GM10266 (cell line): ENCODE results near the gene MIER2.

Source experiments
- DNase-seq: peaks from one replicate; pipeline ENCODE4 v3.0.0; 2012; ENCODE audit errors: extremely low spot score
- TF ChIP-seq, protein P1 (sequence below): IDR thresholded peaks from 2 replicates; pipeline ENCODE4 v1.5.1; 2012; ENCODE audit warnings: mild to moderate bottlenecking, low read depth; ENCODE audit not compliant: control insufficient read depth, insufficient read depth; ENCODE audit errors: missing control alignments

MIER2 gene

DNA sequence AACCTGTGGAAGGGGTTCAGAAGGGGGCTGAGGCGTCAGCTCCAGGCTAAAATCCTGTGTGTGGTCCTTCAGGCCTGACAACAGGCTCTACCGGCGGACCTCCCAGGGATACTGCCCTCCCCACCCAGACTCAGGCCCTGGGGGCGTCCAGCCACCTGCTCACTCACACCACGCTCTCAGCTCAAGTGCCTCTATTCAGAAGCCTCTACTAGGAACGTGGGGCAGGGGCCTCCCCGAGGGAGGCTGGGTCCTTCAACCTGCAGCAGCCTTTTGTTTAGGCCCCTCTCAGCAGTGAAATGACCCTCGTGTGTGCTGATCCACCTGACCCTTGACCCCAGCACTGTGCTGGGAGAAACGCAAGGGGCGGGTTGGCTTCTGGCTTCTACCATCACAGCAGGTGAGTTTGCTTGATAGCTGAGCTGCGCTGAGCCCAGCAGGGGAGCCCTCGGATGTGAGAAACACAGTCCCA is 64.0 kb downstream of the MIER2 start:
- DNase-seq = no peak
- TF ChIP-seq, protein P1, sequence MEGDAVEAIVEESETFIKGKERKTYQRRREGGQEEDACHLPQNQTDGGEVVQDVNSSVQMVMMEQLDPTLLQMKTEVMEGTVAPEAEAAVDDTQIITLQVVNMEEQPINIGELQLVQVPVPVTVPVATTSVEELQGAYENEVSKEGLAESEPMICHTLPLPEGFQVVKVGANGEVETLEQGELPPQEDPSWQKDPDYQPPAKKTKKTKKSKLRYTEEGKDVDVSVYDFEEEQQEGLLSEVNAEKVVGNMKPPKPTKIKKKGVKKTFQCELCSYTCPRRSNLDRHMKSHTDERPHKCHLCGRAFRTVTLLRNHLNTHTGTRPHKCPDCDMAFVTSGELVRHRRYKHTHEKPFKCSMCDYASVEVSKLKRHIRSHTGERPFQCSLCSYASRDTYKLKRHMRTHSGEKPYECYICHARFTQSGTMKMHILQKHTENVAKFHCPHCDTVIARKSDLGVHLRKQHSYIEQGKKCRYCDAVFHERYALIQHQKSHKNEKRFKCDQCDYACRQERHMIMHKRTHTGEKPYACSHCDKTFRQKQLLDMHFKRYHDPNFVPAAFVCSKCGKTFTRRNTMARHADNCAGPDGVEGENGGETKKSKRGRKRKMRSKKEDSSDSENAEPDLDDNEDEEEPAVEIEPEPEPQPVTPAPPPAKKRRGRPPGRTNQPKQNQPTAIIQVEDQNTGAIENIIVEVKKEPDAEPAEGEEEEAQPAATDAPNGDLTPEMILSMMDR = no peak

DNA sequence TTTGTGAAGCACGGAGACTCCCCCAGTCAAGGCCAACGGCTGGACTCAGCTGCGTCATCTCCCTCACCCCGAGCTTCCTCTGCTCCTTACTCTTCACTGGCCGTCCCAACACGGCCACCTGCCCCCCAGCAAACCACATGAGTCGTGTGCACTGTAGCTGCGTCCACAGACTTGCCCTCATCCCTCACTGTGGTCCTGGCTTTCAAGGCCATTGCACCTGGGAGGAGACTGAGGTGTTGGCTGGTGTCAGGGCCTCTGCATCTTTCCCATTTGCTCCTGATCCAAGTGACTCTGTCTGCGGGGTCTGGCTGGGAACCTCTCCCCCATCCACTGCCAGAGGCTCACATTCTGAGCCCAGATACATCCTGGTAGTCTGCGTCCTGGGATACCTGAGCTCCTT is 64.9 kb downstream of the MIER2 start:
- no peak for DNase-seq
- TF ChIP-seq, protein P1 = no peak

DNA sequence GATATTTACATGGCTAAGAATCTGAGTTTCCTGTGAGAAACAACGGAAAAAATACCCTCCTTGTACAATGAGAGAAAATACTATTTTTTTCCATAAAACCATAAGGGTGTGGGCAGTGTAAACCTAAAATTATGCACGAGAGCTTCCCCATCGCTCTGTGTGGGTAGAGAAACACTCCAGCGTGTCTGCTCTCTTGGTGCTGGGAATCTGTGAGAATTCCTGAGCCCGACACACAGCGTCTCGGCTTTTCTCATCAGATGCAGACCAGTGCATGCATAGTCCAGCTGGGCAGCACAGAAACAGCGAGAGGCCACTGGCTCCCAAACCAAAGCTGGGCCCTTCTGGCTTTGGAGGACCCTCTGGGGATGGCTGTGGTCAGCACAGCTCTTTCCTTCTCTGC is 65.4 kb downstream of the MIER2 start:
- DNase-seq = no peak
- TF ChIP-seq, protein P1 = no peak

DNA sequence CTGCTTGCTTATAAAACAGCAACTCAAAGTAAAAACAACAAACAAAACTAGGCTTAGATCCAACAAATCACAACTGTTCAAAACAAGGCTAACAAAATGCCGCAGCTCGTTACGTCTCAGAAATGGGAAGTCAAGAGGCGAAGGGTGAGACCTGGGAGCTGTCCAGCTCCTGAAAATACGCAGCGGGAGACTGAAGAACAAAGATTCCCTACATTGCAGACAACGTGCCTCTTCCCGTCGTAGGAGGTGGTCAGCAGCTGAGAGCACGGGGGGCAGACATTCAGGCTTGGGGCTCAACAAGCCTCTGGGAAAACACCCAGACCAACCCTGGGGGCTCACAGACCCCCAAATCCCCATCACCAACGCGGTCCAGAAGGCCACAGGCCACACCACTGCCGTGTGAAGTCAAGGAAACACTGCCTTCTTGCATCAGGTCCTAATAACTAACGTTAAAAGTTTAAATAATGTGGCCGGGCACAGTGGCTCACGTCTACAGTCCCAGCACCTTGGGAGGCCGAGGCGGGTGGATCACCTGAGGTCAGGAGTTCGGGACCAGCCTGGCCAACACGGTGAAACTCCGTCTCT is 66.9 kb downstream of the MIER2 start:
- TF ChIP-seq, protein P1 = no peak
- DNase-seq = peak; percentile 3

DNA sequence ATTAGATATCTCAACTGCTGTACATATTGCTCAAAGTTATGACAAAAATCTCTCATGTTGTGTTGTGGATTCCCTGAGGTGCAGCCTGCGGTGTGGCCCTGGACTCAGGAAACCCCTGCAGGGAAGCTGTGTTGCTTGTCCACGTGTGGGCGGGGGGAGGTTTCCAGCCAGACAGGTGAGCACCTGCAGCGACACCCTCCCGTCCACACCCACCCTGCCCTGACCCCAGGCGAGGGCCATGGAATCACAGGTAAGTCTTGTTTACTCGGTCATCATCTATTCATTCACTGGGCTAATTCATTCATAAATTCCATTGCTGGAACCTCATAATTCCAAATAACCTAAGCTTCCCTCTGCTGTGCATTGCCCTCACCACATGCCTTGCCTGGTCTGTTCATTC is 67.5 kb downstream of the MIER2 start:
- DNase-seq = peak; percentile 2
- TF ChIP-seq, protein P1 = no peak

DNA sequence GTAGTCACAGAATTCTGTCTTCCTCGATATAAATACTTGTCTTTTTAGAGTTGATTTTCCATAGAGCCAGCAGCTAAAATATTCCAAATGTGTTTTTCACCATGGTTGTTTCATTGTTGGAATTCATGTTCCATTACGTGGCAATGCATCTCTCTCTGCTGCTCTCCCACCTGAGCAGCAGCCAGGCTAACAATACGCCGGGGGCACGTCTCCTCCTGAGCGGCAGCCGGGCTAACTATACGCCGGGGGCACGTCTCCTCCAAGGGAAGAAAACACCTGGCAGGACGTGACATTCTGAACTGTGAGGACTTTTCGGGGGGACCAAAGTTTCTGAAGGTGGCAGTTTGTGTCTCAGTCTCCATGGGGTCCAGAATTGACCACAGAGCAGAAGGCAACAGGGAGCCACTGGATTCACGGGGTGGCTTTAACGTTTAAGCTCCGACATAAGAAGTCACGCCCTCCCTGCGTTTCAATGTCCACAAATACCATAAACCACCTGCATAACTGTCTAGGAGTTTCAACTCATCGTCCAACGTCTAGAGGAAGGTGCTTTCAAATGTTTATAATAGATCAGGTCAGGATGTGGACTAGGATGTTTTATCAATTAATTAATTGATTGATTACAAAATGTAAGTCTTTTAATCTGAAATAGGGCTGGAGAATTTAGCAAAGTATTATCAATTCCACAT is 68.5 kb downstream of the MIER2 start:
- TF ChIP-seq, protein P1 = no peak
- DNase-seq = peak; percentile 3

DNA sequence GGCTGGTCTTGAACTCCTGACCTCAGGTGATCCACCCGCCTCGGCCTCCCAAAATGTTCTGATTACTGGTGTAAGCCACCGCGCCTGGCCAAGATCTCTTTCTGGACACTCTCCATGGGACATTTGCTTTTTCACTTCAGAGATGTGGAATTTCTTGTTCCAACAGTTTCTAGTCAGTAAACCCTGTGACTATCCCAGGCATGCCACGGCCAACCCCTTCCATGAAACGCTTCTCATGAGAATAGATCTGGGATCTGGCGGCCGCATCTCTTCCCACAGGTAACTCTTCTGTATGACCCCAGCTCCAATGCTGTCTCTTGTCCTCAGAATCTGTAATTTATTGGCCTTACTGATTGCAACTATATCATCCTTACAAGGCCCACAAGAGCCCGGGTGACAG is 69.6 kb downstream of the MIER2 start:
- TF ChIP-seq, protein P1 = no peak
- DNase-seq = peak; percentile 2
